GM19452 (cell line): ENCODE data around the gene RAP1GAP2.
"Not testable (repeated sequence)": the region's sequence is repeated elsewhere in the genome, so short reads cannot be mapped to it uniquely, and the experiment has no call there.

Source experiments
- ATAC-seq: cut with Tn5 transposase; IDR thresholded peaks from one replicate; pipeline ENCODE4 v1.9.1; 2021; ENCODE audit not compliant: unreplicated experiment

RAP1GAP2 gene

GRCh38 chr17:2814049-2814448 is 17.8 kb downstream of the RAP1GAP2 start:
- ATAC-seq = no peak

GRCh38 chr17:2814481-2815341 is 18.5 kb downstream of the RAP1GAP2 start:
- no peak for ATAC-seq

GRCh38 chr17:2815781-2816185 is 19.5 kb downstream of the RAP1GAP2 start:
- ATAC-seq = no peak

GRCh38 chr17:2816688-2817087 is 20.4 kb downstream of the RAP1GAP2 start:
- ATAC-seq = no peak

- not testable (repeated sequence) for ATAC-seq
These were observed 23.1 kb downstream of the RAP1GAP2 start for GRCh38 chr17:2819294-2819693.

- ATAC-seq = no peak
These were observed 23.8 kb downstream of the RAP1GAP2 start for GRCh38 chr17:2819921-2820501.

GRCh38 chr17:2821868-2822267 is 25.6 kb downstream of the RAP1GAP2 start:
- ATAC-seq = no peak

- no peak for ATAC-seq
These were observed 26.1 kb downstream of the RAP1GAP2 start for GRCh38 chr17:2822358-2822757.

GRCh38 chr17:2825253-2825970 is 29.2 kb downstream of the RAP1GAP2 start:
- no peak for ATAC-seq

GRCh38 chr17:2828397-2829038 is 32.3 kb downstream of the RAP1GAP2 start:
- ATAC-seq = peak; percentile 67

GRCh38 chr17:2830678-2831077 is 34.4 kb downstream of the RAP1GAP2 start:
- ATAC-seq = no peak

- ATAC-seq = no peak
These were observed 39.5 kb downstream of the RAP1GAP2 start for GRCh38 chr17:2835780-2836179.

- ATAC-seq = no peak
These were observed 40.9 kb downstream of the RAP1GAP2 start for GRCh38 chr17:2837147-2837561.

- ATAC-seq = no peak
These were observed 45.4 kb downstream of the RAP1GAP2 start for GRCh38 chr17:2841606-2842005.

GRCh38 chr17:2842464-2842863 is 46.2 kb downstream of the RAP1GAP2 start:
- ATAC-seq = no peak

GRCh38 chr17:2844416-2844815 is 48.2 kb downstream of the RAP1GAP2 start:
- no peak for ATAC-seq

GRCh38 chr17:2847381-2848333 is 51.4 kb downstream of the RAP1GAP2 start:
- ATAC-seq = no peak

GRCh38 chr17:2849327-2849670 is 53.1 kb downstream of the RAP1GAP2 start:
- no peak for ATAC-seq

GRCh38 chr17:2850991-2851390 is 54.8 kb downstream of the RAP1GAP2 start:
- ATAC-seq = no peak

- ATAC-seq = no peak
These were observed 55.4 kb downstream of the RAP1GAP2 start for GRCh38 chr17:2851615-2852014.
